NCI-H2081 (cell line): ENCODE data around the gene CHORDC1.
"Not testable (repeated sequence)": the region's sequence is repeated elsewhere in the genome, so short reads cannot be mapped to it uniquely, and the experiment has no call there.

Source experiments
- DNase-seq, 2 experiments: peaks; one replicate each; lab custom pipeline; 2025; lab: John Stamatoyannopoulos, UW

Gene CHORDC1

DNA sequence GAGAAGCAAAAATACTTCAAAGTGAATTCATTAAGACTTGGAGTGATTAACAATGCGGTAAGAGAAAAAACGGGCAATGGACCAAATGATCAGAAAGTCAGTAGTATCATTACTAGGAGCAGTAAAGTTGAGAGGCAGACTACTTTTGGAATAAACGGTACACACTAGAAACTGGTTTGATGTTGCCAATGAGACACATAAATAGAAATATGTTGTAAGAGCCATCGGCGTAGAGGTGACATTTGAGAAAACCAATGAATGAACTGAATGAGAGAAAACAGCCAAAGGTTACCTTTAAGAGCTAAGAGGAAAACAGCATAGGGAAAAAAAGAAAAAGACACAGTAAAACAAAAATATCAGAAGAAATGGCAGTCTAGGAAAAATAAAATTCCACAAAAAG lies 6.2 kb downstream of the CHORDC1 start:
- DNase-seq: no peak

DNA sequence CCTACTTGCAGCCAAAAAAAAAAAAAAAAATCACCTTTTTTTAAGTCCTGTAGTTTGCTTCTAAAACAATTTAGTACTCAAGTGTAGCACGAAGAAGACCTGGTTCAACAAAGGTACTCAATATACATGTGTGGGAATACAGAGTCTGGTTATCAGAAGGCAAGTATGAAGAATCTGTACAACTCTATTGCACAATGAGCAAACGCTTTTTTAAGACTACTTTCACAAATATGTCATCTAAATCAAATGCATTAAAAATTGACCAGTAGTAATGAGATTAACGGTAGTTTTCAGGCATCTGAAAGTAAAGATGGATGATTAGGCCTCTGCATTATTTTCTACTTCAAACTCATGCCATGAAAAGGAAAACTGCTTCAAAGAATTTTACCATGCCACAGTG lies 9.5 kb downstream of the CHORDC1 start:
- DNase-seq: no peak

DNA sequence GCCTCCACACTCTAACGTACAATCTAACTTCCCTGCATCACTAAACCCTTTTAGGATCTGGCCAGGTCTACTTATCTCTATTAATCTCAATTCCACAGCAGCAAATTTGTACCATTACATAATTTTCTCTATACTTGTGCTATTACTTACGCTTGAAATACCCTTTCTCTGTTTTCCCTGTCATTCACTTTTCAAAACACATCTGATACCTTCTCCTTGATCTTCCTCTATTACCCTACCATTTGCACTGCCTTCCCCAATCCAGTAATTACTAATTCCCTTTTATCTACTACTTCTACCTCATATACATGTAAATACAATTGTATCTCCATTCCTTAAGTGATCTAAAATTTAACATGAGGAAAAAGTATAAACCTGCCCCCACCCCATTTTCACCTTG lies 14.0 kb downstream of the CHORDC1 start:
- no peak for DNase-seq

DNA sequence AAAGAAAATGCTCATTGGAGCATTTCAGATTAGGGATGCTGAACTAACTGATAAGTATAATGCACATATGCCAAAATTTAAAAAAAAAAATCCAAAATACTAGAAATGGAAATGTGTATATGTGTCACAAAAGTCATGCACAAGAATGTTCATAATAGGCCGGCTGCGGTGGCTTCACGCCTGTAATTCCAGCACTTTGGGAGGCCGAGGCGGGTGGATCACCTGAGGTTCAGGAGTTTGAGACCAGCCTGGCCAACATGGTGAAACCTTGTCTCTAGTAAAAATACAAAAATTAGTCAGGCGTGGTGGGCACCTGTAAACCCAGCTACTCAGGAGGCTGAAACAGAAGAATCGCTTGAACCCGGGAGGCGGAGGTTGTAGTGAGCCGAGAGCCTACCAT lies 14.9 kb downstream of the CHORDC1 start:
- DNase-seq: not testable (repeated sequence)

DNA sequence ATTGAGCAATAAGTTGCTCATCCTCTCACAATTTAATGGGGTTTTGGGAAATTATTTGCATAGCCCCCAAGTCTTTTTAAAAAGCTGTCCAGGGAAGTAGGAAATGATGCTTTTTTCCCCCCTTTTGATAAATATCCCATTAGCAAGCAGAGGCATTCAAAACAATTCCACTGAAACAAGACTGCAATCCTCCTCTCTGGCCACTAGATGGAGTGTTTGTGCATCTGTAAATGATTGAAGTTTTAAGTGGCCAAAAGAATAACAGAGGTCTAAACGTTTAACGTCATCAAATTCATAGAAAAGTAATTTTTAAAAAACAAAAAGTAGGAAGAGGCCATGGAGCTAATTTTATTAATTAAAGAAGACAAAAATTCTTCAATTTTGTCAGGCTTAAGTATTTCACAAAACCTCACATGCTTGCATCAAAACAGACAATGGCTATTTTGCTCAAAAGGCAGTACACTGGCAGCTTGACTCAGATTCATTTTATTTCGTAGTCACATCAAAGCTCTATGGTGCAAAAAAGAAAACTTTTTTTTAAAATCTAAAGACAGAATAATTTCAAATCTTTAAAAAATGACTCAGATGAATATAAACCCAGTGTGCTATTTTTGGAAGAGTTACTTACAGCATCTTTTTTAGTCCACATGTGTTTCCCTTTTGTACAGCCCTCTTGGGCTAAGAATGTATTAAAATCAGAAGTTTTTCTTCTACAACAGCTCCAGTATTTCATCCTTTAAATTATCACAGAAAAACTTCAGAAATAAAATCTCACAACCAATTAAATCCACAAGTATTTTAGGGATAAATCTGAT lies 17.8 kb downstream of the CHORDC1 start:
- peak; percentile 13 to 53 for DNase-seq

DNA sequence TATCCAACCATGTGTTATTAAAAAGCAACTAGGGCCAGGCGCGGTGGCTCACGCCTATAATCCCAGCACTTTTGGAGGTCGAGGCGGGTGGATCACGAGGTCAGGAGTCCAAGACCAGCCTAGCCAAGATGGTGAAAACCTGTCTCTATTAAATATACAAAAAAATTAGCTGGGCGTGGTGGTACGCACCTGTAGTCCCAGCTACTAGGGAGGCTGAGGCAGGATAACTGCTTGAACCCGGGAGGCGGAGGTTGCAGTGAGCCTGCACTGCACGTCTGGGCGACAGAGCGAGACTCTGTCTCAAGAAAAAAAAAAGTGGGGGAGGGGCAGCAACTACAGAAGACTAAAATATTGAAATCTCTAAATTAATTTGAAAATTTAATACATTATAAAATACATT lies 18.4 kb downstream of the CHORDC1 start:
- no peak for DNase-seq

DNA sequence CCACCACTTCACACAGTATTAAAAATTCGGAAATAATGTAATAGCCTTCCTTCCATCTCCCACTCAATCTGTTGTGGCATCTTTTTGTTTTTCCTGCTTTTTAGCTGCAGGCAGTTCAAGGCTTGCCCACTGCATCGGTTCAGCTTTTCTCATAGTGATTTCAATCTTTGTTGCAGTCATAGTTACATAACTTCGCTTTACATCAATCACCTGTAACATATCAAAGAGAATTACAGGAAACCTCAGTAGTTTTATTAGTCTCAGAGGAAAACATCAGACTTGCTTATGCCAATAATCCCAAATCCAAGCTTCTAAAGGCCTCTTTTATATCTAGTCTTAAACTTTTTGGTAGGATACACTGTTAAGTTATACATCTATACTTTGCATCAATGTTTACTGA lies 20.5 kb downstream of the CHORDC1 start:
- no peak for DNase-seq

DNA sequence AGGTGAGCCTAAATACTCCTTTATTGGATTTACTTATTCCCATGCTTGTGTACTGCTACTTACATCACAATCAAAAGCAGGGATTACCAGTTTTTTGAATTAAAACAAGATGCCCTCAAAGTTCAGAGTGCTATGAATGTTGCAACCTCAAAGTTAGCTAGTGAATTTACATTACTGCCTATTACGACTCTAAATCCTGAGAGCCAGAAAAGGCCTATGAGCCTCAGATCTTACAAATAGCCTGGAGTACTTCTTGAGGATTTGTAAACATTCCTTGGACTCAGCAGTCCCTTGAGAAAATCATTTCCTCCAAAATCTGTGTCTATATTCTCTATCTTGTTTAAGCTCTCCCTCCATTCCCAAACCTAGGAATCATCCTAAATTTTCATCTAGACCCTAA lies 25.5 kb downstream of the CHORDC1 start:
- no peak for DNase-seq

DNA sequence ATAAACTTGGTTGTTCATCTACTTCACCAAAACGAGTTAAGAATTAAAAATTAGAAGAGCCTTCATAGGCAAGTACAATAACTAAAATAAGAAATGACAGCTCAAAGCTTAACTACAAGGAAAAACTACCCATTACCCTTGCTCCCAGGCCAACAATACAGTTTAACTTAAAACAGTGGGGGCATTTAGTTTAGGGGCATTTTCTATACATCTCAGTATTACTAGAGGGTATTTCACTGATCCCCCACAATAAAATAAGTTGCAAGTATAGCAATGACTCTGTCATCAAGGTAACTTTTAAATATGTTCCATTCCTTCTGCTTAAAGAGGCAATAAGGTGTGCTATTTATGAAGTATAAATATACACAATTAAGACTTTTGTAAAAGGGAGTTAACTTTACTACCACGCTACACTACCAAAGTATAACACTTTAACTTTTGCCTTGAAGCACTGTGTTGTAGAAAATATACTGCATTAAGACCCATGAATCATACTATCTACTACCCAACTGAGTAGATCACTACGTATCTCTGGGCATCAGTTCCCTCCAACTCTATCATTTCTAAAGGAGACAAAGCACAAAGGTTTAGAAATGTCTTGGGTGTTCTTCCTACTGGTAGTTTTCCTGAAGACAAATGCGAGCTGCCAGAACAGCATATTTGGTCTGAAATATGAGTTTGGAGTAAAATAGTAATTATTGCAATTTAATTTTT lies 29.8 kb downstream of the CHORDC1 start:
- no peak for DNase-seq

DNA sequence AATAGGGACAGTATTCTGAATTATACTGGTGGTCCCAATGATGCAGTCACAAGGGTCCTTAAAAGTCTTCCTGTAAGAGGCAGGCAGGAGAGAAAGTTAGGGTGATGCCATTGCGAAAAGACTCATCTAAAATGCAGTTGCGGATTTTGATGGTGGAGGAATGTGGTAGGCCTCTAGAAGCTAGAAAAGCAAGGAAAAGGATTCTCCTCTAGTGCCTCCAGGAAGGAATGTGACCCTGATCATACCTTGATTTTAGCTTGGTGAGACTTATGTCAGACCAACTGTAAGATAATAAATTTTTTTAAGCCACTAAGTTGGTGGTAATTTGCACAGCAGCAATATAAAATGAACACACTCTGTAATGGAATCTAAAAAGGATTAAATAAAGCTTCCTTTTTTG lies 33.8 kb downstream of the CHORDC1 start:
- no peak for DNase-seq

DNA sequence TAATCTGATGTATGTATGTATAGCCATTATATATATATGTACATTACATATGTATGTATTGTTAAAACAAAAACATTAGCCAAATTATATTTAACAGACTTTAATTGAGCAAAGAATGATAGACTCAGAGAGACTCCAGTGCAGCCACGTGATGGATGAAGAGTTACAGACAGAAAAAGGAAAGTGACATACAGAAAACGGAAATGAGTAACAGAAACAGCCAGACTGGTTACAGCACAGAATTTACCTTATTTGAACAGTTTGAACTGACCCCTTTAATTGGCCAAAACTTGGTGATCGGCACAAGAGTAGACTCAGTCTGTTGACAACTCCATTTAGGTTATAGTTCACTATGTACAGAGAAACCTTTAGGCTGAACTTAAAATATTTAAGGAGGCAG lies 35.0 kb downstream of the CHORDC1 start:
- no peak for DNase-seq

DNA sequence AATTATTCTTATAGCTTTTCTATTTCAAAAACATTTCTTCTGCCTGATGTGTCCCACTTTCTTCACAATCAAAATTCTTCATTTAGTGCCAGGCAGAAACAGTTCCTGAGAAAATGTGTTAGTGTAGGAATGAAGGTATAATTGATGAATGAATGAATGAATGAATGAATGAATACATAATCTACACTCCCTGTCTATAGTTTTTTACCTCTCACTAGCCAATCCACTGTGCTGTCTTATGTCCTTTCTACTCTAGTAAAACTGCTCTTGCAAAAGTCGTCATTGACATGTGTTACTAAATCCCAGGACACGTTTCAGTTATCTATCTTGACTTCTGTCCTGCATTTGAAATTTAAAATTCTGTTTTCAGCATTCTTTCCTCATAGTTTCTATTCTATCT lies 42.9 kb downstream of the CHORDC1 start:
- no peak for DNase-seq

DNA sequence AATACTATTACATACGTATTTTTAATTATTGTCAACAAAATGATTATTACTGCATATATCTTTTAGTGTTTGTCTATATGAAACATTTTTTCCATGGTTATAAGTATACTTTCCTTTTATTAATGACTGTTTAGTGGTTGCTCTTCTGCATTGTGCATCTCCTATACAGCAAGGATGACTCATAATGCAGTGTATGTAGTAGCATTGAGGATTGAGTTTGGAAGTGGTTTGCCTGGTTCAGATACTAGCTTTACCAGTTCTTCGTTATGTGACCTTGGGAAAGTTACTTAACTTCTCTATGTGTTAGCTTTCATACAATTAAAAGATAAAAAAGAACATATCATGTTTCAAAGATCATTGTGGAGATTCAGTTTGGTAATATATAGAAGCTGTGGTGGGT lies 44.1 kb downstream of the CHORDC1 start:
- no peak for DNase-seq

DNA sequence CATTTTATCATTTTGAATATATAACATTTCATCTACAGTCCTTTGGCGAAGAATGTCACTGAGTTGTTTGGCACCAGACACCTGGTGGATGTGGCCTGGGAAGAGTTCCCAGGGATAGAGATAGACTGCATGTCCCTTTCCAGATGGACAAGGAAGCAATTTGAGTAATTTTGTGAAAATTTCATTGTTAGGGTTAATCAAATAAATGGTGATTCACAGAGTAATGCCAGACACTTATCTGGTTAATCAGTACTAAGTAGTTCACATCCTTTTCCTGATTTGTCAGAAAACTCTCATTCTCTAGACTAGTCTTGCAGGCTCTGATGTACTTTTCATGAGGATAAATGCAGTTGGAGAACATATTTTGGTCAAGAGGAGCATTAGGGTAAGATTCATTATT lies 46.8 kb downstream of the CHORDC1 start:
- no peak for DNase-seq

DNA sequence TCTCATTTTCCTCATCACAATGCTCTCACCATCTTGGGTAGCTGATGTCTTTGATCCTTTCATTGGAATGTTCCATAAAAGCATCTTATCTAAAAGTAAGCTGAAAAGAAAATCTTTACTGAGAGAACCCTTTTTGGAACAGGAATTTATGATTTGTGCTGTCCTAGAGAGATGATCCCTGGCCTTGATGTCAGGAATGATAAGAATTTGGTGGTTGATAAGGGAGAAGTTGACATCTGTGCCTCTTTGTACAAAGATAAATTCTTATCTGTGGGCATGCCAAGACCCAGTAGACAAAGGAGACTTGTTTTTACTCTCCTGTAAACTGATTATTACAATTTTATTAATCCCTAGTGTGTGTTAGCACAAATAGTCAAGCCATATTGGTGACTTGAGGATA lies 51.5 kb downstream of the CHORDC1 start:
- no peak for DNase-seq

DNA sequence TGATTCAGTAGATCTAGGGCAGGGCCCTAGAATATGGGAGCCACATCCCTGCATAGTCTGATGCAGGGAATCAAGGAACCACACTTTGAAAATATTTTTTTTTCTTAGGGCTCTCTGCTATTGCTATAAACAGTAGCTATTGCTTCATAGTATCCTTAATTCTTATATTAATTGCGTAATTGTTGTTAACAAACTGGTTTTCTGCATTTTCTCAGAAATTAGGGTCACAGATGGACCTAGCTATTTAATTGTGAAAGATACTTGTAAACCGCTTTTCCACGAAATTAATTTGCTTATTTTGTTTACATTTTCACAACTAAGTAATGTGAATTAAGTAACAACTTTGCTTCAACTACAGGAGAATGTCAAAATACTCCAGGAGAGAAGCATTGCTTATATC lies 54.3 kb downstream of the CHORDC1 start:
- no peak for DNase-seq

DNA sequence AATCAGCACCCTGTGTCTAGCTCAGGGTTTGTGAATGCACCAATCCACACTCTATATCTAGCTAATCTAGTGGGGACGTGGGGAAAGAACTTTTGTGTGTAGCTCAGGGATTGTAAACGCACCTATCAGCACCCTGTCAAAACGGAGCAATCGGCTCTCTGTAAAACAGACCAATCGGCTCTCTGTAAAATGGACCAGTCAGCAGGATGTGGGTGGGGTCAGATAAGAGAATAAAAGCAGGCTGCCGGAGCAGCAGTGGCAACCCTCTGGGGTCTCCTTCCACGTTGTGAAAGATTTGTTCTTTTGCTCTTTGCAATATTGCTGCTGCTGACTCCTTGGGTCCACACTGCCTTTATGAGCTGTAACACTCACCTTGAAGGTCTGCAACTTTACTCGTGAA lies 55.1 kb downstream of the CHORDC1 start:
- DNase-seq: not testable (repeated sequence)

DNA sequence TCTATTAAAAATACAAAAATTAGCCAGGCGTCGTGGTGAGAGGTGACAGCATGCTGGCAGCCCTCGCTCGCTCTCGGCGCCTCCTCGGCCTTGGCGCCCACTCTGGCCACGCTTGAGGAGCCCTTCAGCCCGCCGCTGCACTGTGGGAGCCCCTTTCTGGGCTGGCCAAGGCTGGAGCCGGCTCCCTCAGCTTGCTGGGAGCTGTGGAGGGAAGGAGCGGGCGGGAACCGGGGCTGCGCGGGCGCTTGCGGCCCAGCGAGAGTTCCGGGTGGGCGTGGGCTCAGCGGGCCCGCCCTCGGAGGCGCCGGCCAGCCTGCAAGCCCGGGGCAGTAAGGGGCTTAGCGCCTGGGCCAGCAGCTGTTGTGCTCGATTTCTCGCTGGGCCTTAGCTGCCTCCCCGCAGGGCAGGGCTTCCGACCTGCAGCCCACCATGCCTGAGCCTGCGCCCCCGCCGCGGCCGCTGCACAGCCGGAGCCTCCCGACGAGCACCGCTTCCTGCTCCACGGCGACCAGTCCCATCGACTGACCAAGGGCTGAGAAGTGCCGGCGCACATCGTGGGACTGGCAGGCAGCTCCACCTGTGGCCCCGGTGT lies 55.8 kb downstream of the CHORDC1 start:
- not testable (repeated sequence) for DNase-seq
